HG02623 (cell line): ENCODE data around the gene RPS6KA4.
A peak's percentile ranks its signal among the peaks of the same experiment; 100 is the strongest.
"Not testable (repeated sequence)": the region's sequence is repeated elsewhere in the genome, so short reads cannot be mapped to it uniquely, and the experiment has no call there.

ENCODE experiments used
- ATAC-seq: cut with Tn5 transposase; IDR thresholded peaks from one replicate; pipeline ENCODE4 v1.9.1; 2021; ENCODE audit warnings: moderate library complexity; ENCODE audit not compliant: unreplicated experiment

Gene RPS6KA4

DNA sequence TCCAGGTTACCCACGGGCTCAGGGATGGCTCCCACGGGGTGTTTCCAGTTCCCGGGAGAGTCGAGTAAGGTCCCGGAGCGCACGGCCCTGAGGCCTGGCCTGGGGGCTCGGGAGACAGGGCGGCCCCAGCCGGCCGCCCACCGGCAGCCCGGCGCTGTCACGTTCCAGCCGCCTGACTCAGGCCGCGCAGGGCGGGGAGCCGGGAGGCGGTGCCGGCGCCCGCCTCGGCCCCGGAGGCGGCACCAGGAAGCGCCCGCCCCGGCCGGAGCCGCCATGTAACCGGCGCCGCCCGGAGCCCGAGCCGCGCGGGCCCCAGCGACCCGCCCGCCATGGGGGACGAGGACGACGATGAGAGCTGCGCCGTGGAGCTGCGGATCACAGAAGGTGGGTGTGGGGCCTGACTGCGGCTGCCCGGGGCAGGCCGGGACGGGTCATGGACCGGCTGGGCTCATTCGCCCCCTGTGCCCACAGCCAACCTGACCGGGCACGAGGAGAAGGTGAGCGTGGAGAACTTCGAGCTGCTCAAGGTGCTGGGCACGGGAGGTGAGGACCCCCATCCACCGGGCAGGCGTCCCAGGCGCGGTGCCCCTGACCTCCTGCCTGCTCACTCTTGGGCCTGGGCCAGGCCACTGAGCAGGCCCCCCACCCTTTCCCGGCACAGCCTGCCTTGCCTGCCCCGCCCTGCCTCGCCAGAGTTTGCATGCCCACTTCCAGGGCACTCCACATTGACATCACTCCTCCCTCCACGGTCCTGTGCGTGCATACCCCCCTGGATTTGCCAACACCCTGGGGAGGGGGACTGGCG, at the start of gene RPS6KA4:
Gene RPS6KA4, plus strand, starts transcription at position 256 of the 805 bp plus-strand sequence. Its CDS starts 74 bp downstream, at position 330.
- ATAC-seq: no peak

DNA sequence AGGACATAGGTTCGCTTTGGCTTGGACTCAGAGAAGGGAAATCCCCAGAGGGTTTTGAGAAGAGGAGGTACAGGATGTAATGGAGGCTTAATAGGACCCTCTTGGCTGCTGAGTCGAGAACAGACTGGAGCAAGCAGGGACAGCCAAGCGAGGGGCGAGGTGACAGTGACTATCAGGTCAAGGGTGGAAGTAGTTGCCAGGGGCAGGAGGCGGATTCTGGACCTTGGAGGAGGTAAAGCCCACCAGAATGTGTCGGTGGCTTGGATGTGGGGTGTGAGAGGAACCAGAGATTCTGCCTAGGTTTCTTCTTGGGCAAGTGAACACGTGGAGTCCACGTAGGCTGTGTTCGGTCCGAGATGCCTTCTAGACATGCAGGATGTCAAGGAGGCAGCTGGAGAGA, 46.0 kb upstream of the RPS6KA4 start:
- no peak for ATAC-seq

DNA sequence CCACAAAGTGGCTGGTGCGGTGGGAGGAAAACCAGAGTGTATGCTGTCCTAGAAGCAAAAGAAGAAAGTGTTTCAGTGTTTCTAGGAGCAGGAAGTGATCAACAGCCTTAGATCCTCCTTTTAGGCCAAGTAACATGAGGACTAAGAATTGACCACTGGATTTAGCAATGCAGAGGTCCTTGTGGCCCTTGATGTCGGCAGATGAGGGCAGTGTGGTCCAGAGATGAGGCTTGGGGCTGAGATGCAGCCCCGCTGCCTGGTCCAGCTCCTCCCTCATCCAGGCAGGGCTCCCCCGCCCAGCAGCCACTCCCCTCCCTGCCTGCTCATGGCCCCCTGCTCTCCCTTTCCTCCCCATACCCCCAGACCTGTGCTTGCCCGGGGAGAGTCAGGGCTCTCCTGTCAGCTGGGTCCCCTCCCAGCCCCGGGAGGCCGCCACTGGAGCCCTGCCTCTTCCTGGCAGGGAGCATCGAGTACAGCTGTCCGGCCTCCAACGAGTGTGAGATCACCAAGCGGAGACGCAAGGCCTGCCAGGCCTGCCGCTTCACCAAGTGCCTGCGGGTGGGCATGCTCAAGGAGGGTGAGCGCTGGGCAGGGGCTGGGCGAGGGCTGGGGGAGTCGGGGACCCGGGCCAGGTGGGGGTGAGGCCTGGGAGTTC, 45.3 kb upstream of the RPS6KA4 start:
- ATAC-seq: no peak

GRCh38 chr11:64314146-64314804, 44.7 kb upstream of the RPS6KA4 start:
- no peak for ATAC-seq

GRCh38 chr11:64314805-64315561, 44.0 kb upstream of the RPS6KA4 start:
- no peak for ATAC-seq

DNA sequence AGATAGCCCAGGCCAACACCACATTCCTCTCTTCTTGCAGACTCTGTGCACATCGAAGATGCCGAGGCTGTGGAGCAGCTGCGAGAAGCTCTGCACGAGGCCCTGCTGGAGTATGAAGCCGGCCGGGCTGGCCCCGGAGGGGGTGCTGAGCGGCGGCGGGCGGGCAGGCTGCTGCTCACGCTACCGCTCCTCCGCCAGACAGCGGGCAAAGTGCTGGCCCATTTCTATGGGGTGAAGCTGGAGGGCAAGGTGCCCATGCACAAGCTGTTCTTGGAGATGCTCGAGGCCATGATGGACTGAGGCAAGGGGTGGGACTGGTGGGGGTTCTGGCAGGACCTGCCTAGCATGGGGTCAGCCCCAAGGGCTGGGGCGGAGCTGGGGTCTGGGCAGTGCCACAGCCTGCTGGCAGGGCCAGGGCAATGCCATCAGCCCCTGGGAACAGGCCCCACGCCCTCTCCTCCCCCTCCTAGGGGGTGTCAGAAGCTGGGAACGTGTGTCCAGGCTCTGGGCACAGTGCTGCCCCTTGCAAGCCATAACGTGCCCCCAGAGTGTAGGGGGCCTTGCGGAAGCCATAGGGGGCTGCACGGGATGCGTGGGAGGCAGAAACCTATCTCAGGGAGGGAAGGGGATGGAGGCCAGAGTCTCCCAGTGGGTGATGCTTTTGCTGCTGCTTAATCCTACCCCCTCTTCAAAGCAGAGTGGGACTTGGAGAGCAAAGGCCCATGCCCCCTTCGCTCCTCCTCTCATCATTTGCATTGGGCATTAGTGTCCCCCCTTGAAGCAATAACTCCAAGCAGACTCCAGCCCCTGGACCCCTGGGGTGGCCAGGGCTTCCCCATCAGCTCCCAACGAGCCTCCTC, 43.1 kb upstream of the RPS6KA4 start:
- ATAC-seq: not testable (repeated sequence)

DNA sequence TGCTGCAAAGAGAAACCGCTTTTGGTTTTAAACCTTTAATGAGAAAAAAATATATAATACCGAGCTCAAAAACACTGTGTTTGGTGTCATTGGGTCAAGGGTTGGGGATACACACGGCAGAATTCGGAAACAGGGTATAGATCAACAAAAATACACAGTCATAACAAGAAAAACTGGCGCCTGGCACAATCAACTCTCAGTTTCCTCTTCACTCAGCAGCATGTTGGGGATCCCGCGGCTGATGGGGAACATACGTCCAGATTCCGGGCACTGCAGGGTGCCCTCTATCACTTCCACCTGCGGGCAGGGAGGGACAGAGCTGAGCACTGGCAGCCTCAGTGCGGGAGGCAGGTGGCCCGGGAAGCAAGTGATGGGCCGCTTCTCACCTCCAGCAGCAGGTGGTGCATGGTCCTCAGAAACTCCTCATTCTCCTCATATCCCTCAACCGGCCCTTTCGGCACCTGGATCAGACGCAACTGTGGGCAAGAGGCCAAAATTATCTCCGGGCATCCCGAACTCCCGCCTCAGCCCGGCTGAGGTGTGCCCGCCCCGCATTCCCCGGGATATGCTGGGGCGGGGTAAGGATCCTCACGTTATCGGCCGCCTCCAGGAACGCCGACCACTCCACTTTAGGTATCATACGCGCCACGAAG, 42.2 kb upstream of the RPS6KA4 start:
- no peak for ATAC-seq

GRCh38 chr11:64317325-64317960, 41.5 kb upstream of the RPS6KA4 start, which contains the start of gene TRMT112:
TSS of gene TRMT112 (minus strand) at chr11:64317559. CDS start at chr11:64317526, 33 bp downstream.
- ATAC-seq: peak; percentile 62

DNA sequence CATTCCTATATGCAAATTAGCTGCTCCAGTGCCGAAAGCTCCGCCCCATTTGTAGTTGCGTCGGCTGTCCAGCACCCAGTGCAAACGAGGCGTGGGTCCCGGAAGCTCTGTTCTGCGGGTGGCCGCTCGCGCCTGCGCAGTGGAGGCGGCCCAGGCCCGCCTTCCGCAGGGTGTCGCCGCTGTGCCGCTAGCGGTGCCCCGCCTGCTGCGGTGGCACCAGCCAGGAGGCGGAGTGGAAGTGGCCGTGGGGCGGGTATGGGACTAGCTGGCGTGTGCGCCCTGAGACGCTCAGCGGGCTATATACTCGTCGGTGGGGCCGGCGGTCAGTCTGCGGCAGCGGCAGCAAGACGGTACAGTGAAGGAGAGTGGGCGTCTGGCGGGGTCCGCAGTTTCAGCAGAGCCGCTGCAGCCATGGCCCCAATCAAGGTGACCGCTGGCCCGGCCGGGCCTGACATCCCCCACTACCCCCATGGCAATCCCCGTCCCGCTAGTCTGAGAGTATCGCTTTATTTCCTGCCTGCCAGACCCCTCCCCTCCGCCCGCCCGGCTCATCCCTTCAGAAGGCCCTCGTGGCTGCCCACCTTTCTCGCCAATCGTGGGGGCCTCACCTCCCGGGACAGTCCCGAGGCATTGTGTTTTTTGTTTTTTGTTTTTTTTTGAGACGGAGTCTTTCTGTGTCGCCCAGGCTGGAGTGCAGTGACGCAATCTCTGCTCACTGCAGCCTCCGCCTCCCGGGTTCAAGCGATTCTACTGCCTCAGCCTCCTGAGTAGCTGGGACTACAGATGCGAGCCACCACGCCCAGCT, 40.8 kb upstream of the RPS6KA4 start, which contains the start of gene PRDX5:
Gene PRDX5, plus strand, starts transcription at position 161 of the 805 bp plus-strand sequence. Its CDS starts 95 bp downstream, at position 256.
- ATAC-seq: peak; percentile 60

DNA sequence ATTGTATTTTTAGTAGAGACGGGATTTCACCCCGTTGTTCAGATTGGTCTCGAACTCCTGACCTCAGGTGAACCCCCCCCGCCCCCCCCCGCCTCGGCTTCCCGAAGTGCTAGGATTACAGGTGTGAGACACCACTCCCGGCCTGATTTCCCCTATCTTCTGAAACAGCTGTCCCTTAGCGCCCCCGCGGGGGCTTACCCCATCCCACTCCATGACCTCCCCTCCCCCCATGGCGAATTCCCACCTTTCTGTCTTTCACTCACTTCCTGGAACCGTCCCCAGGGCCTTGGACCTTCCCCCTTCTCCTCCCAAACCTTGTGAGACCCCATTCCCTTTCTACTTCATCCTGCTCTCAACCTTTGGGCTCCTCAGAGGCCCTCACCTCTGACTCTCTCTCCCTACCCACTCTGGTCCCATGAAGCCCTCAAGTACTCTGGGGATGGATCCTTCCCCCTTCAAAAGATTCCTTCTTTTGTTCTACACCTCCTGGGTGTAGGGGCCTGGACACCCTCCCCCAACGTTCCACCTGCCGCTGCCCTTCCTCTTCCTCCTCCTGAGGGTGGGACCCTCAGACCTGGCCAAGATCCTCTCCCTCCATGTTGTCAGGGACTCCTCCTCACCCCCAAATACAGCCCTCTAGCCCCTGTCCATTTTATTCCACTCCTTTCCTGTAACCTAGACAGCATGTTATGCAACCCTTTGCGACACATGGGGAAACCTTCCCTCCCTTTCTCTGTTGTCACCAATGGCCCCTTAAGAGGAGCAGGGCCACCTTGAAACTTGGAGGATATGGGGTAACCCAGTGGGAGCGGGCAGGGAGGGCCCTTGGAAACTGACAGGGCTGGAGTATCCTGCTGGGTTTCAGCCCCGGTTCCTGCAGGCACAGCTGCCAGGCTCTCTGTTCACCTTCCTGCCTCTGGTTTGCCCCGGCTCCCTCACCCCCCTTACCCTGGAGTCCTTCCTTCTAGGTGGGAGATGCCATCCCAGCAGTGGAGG, 39.9 kb upstream of the RPS6KA4 start:
- ATAC-seq: no peak

DNA sequence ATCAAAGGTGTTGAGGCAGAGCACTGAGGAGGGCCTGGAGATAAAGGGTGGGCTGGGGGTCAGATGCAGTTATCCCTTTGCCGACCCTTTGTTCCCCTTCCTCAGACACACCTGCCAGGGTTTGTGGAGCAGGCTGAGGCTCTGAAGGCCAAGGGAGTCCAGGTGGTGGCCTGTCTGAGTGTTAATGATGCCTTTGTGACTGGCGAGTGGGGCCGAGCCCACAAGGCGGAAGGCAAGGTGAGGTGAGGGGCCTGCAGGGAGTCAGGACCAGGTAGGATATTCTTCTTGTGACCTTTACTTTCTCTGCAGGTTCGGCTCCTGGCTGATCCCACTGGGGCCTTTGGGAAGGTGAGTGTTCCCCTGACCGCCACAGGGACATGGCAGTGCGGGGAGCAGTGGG, 38.4 kb upstream of the RPS6KA4 start:
- no peak for ATAC-seq

- no peak for ATAC-seq
Observed at GRCh38 chr11:64321026-64321425, 37.9 kb upstream of the RPS6KA4 start.

DNA sequence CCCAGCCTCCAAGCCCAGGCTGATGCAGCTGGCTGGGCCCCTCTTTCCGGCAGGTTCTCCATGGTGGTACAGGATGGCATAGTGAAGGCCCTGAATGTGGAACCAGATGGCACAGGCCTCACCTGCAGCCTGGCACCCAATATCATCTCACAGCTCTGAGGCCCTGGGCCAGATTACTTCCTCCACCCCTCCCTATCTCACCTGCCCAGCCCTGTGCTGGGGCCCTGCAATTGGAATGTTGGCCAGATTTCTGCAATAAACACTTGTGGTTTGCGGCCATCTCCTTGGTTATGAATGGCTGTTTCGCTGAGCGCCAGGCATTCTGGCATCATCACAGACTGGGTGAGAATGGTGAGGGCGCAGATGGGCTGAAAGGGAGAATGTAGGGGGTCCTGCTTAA, 37.4 kb upstream of the RPS6KA4 start:
- ATAC-seq: no peak

DNA sequence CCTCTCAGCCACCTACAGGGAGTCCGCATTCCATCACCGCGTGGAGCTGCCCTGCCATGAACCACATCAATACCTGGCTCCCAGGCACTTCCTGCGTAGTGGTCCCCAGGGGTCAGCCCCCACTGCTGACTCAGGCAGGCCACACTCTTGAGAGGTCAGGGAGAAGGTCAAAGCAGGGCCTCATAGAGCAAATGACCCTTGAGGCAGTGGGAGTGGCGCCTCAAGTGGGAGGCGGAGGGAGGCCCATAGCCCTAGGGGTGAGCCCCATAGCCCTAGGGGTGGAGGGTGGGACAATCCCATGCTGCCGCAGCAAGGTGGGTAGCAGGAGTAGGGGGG, 36.1 kb upstream of the RPS6KA4 start:
- ATAC-seq: no peak

DNA sequence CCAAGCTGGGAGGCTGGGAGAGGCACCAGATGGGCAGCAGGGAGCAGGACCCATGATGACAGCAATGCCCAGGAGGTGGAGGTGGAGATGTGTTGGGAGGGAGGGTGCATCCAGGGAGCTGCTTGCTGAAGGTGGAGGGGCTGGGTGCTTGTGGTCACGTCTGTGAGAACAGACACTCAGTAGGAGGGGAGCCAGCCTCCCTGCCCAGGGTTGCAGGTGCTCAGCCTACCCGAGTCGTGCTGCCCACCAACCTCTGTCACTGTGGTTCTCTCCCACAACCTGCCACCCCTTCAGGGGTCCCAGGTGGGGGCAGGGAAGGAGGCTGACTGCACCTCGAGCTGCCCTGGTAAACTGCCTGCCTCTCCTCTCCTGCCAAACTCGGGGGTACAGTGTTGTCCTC, 35.6 kb upstream of the RPS6KA4 start:
- ATAC-seq: no peak

DNA sequence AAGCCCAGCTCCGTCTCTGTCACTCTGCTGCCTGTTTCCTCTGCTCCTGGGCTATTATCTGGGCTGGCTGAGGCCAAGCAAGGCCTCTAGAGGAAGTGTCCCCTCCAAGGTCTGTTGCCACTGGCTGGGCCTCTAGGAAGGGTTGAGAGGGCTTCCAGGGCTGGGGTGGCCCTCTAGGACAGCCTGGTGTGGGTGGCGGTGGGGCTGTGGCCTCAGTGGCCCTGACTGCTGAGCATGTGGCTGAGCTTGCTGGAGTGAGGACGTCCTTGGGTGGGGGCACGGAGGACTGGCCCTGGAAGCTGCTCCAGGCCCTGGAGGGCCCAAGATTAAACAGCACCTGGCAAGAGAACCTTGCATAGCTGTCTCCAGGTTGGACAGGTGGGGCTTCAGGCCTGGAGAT, 35.0 kb upstream of the RPS6KA4 start:
- not testable (repeated sequence) for ATAC-seq
